GM18870 (cell line): Measurements from ENCODE around the gene SS18L1.

Source experiments
- ATAC-seq: cut with Tn5 transposase; IDR thresholded peaks from one replicate; pipeline ENCODE4 v1.9.1; 2021; ENCODE audit warnings: moderate library complexity; ENCODE audit not compliant: unreplicated experiment

SS18L1 gene

DNA sequence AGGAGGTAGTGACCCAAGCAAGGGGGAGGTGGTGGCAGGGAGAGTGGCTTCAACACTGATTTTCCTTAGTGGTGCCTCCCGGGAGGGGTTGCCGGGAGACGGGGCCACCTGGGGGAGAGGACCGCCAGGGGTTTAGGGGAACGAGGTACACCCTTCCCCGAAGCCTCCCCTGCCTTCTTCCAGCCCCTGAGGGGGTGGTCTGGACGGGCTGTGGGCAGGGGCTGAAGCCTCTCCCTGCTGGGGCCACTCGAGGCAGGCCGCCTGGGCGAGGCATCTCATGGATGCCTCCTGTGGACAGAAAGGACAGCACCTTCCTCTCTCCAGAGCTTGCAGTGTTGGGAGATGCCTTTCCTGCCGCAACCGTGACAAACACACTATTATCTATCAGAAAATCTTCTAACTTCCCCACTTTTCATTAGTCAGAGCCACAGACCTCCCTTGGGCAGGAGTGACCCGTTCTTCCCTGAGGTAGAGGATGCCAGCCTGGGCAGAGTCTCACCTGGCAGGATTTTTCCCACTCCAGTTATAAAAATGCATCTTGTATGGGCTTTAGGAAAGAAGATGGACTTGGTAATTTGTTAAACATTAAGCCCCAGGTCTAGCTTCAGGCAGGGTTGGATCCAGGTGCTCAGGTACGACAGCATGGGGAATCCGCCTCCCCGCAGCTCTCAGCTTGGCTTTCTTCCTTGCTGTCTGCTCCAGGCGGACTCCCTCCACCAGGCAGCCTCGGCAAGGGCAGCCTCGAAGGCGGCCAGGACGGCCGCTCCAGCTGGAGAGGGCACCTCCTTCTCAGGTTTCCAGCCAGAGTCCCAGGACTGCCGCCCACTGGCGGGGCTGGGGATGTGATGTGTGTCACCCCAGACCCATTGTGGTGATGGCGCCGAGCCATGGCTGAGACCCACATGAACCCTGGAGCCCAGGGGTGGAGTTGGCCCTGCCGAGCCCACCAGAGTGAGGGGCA is 65.5 kb downstream of the SS18L1 start:
- ATAC-seq, result no peak

GRCh38 chr20:62209850-62210495 is 66.4 kb downstream of the SS18L1 start:
- ATAC-seq, result no peak

DNA sequence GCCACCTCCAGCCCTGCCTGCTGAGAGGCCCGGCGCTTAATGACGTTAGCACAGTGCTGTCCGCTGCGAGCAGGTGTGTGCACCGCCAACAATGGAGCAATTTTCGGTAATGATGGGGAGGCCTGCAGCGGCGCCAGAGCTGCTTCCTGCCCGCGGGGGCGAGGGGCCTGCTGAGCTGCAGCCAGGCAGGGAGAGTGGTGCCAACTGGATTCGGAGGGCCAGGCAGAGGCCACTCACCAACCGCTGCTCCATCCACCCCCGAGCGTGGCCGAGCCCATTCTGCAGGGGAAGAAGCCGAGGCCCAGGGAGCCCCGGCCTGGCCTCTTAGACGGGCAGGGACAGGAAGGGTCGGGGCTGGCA is 66.9 kb downstream of the SS18L1 start:
- no peak for ATAC-seq

DNA sequence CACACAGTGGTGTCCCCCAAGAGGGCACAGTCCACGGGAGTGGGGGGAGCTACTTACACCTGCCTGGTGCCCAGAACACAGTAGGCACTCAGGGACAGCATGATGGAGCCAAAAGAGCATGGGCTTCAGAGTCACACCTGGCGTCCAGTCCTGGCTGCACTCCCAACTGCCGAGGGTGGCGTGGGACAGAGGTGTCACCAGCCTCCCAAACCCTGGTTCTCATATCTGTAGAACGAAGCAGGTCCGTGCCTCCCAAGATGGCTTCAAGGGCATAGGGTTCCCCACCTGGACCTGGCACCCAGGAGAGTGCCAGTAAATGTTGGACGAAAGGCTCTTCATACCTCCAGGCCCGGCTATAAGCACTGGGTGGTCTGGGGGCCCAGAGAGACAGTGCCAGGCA is 67.6 kb downstream of the SS18L1 start:
- no peak for ATAC-seq

DNA sequence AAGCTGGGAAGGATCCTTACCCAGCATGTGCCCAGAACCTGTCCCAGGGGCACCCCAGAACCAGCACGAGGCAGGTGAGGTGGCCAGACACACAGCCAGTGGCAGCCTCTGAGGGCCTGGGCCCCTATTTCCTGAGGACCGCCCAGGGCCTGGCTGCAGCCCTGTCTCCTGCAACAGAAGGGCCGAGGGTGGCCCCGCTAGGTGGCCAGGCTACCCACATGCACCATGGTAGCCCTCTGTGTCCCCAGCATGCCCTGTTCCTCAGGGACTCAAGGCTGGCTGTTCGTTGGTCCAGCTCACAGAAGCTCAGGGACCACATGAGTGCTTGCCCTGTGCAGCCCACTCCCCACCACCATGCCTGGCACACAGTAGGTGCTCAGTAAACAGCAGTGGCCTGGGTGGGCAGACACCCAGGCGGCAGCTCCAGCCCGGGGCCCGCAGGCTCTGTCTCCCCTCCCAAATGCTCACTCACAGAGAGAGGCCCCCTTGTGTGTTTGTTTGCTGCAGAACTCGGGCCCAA is 68.3 kb downstream of the SS18L1 start:
- ATAC-seq, result no peak

GRCh38 chr20:62212299-62212698 is 68.7 kb downstream of the SS18L1 start:
- no peak for ATAC-seq

- no peak for ATAC-seq
These were observed 70.5 kb downstream of the SS18L1 start for GRCh38 chr20:62214067-62214466.

- no peak for ATAC-seq
These were observed 71.7 kb downstream of the SS18L1 start for GRCh38 chr20:62215020-62215990.

DNA sequence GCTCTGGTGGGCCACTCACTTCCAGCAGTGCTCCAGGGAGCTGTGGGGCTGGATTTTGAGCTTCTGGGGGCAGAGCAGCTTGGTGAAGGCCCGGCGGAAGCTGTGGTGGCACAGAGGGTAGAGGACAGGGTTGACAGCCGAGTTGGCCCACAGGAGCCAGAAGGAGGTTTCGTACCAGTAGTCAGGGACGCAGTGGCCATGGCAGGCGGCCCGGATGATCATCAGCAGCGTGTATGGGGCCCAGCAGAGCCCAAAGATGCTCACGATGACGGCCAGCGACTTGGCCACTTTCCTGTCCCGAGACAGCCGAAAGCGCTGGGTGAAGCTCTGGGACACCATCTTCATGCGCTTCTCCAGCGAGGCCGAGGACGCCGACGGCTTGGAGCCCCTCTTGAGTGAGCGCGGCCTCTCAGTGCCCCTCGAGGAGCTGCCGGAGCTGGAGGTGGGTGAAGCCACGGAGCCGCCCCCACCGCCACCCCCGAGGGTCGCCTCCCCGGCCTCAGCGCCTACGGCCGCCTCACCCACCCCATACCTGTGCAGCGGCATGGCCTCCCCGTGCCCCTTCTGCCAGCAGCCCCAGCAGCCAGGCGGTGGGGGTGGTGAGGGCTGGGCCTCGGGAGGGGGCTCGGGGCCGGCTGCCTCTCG is 72.5 kb downstream of the SS18L1 start:
- no peak for ATAC-seq

DNA sequence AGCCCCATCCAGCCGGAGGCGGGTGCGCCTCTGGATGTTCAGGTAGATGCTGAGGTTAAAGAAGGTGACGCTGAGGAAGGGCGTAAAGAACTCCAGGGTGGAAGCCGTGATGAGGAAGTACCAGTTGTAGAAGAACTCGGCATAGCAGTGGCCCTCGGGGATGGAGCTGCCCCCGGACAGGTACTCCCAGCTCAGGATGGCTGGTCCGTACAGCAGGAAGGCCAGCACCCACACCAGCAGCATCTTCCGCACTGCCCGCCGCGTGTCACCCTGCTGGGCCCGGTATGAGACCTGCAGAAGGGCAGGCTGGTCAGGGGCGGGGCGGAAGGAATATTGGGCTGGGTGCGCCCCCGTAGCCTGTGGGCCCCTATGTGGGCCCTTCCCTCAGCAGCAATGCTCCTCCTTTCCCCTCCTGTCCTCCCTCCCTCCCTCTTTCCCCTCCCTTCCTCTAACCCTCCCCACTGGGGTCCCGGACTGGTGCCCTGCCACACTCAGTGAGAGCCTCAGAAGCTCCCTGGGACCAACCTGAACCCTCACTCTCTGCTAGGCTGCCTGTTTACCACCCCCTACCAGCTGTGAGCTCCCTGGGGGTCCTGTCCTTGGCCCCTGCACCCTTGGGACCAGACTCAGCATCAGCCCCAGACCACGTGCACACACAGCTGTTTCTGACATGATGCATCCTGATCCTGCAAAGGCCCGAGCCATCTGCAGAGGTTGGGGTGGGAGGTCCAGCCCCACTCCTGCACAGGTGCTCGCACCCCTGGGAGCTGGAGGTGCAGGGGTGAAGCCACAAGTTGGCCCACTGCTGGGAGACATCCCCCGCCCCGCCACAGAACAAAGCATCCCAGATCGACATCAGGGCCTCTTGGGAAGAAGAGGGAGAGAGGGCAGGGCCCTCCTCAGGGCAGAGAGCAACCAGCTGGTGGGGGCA is 73.3 kb downstream of the SS18L1 start:
- no peak for ATAC-seq

DNA sequence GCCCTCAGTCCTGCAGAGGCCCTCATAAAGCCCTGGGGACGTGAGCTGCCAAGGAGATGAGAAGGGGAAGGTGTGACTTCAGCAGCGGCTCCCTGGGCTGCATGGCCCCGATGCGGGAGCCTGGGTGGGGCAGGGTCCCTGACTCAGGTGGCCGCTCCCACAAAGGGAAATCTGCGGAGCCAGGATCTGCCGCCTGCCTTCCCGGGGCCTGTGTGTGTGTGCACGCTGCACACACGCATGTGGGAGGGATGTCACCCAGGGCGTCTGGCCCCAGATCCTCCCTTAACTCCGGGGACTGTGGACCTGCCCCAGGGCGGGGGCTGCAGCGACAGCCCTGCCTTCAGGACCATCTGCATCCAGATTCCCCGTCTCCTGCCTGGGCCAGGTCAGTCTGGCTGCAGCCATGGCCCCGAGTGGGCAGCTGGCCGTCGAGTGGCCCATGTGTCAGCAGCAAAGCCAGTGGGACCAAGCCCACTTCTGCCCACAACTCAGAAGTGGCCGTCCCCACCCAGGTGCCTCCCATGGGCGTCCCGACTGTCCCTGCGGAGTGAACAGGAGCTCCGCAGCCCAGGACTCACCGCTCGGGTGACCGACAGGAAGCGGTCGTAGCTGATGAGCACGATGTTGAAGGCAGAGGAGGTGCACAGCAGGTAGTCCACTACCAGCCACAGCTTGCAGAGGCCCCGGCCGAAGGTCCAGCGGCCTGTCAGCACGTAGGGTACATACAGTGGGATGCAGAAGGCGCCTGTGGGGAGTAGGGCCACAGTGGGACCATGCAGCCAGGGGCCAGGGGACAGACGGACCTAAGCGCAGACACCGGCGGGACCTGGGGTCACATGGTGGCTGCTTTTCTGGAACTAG is 74.6 kb downstream of the SS18L1 start:
- ATAC-seq, result no peak

- ATAC-seq, result no peak
These were observed 75.8 kb downstream of the SS18L1 start for GRCh38 chr20:62219101-62219991.

DNA sequence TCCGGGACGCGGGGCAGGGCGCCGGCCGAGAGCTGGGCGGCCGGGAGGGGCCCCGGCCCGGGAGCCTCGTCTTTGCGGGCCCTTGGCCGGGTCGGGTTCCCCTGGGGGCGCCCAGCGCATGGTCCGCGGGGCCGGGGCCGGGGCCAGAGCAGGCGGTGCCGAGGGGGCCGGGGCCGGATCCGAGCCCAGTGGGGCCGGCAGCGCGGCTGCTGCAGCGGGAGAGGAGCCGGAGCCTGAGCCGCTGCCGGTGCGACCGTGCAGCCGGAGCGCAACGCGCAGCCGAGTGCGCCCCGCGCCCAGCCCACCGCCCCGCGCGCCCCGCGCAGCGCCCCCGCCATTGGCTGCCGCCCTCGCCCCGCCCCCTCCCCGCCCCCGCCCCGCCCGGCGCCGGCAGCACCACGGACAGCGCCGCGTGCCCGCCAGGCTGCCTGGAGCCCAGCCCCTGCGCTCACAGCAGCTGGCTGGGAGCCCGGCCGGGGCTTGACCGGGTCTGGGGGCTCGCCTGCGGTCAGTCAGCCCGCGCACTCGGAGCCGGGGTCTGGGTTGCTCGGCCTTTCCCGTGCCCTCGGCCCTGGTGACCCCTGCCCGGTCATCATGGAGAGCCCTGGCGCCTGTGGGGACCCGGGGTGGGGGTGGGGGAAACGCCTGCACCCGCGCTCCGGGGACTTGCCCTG is 76.6 kb downstream of the SS18L1 start, which contains the start of gene HRH3:
Gene HRH3, minus strand, starts transcription at position 287 of the 674 bp plus-strand sequence. CDS start 308 bp downstream, outside the sequence.
- no peak for ATAC-seq

DNA sequence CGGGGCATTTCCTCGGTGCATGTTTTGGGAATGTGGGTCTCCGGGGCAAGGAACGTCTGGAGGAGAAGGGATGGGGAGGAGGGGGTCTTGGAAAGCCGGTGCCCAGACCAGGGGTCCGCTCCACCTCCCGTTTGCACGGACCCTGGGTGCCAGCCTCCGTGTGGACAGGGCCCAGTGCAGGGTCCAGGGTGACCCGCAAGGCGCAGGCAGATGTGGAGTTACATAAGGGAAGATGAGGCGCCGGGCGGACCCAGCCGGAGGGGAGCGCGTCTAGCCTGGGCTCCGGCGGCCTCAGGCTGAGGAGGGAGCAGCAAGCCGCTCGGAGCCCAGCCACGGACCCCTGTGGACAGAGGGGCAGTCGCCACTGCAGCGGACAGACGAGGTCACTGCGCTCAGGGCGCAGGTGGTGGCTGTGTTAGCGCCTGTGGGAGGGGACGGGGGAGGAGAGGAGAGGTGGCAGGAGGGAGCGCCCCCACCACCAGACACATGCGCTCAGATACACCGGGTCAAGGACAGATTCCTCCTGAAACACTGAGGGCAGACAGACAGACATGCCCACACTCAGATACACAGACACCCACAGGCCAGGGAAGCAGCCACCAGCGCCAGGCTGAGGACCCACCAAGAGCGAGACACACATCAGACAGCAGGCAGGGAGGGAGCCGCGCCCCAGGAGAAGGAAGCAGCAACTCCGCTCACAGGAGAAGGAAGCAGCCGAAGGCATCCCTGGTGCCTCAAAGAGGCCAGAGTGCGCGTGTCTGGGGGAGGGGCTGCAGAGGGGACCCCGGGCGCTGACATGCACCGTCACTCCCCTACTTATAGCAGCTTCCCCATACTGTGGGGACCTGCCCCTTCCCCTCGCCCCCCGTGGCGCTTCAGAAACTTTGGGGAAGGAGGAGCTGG is 77.3 kb downstream of the SS18L1 start:
- ATAC-seq, result no peak

DNA sequence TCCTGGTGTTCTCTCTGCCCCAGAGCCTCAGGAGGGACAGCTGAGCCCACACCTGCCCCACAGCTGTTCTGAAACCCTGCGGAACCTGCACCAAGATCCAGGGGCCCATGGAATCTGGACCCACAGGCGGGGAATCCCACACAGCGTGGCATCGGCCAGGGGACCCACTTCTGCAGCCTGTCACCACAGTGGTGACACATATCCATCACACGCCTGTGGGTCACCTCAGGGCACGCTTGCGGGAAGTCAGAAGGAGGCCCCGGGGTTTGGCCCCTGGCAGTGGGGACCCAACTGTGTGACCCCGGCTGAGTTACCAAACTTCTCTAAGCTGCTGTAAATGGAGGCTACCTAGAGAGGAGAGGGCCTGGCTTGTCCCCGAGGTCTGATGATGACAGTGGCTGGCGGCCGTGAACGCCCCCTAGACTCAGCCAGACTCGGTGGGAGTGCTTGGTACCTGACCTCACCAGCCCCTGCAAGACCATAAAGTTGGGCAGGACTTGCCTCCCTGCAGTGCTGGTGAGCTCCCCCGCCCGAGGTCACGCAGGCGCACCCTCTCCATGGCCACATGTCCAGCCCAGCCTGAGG is 78.8 kb downstream of the SS18L1 start:
- no peak for ATAC-seq
